IMR-90 (cell line): Measurements from ENCODE around the gene ISCA1. TPM values are rescaled to one million over a fixed set of nuclear protein-coding genes. Genes with fewer than 3 reads are reported as not detected.

Experiments used
- ATAC-seq: fragments of 200-7000 bp; cut with Tn5 transposase; 2 replicates; pipeline ENCODE4 v1.9.1; 2020; ENCODE audit warnings: low read depth, mild to moderate bottlenecking, moderate library complexity
- BruUV-seq: library from RNA; stranded (reverse); fragments of 400-500 nt; replicated peaks from 2 replicates; lab custom pipeline; 2021; lab: Mats Ljungman, UMichigan
- CTCF ChIA-PET: fragments of 300-600 bp; formaldehyde crosslinking; extraction: SDS; loops from one replicate; lab custom pipeline; 2021; ENCODE audit warnings: antibody characterized with exemption; lab: Yijun Ruan, JAX
- POLR2A ChIA-PET: fragments of 300-600 bp; sonication (Branson Sonifier 250); formaldehyde crosslinking; loops from one replicate; lab custom pipeline; 2022; ENCODE audit warnings: antibody characterized with exemption; ENCODE audit not compliant: unreplicated experiment; lab: Charles Lee
- DNase-seq: peaks from one replicate; pipeline ENCODE4 v3.0.0; 2013
- H2AFZ ChIP-seq: replicated peaks from 2 replicates; pipeline ENCODE3; 2013; ENCODE audit warnings: low read length, mild to moderate bottlenecking; ENCODE audit not compliant: poor library complexity
- H2AK5ac ChIP-seq: 2 replicates; pipeline ENCODE4 v1.6.1; 2013; ENCODE audit warnings: low read depth, low read length, inconsistent platforms
- H2AK9ac ChIP-seq: replicated peaks from 2 replicates; pipeline ENCODE3; 2013; ENCODE audit warnings: mild to moderate bottlenecking, low read depth, low read length, moderate library complexity; ENCODE audit not compliant: poor library complexity
- H2BK120ac ChIP-seq: 2 replicates; pipeline ENCODE4 v1.6.1; 2013; ENCODE audit warnings: low read depth, low read length, inconsistent platforms
- H2BK15ac ChIP-seq: 3 replicates; pipeline ENCODE4 v1.6.1; 2013; ENCODE audit warnings: low read depth, low read length, inconsistent platforms
- H2BK20ac ChIP-seq: 2 replicates; pipeline ENCODE4 v1.6.1; 2013; ENCODE audit warnings: low read depth, mild to moderate bottlenecking, inconsistent platforms, low read length, moderate library complexity
- H2BK5ac ChIP-seq: 2 replicates; pipeline ENCODE4 v1.6.1; 2013; ENCODE audit warnings: mild to moderate bottlenecking, low read depth, low read length, inconsistent platforms; ENCODE audit not compliant: poor library complexity, severe bottlenecking
- H3K14ac ChIP-seq: replicated peaks from 2 replicates; pipeline ENCODE4 v1.6.1; 2013; ENCODE audit warnings: low read depth, low read length, inconsistent platforms
- H3K18ac ChIP-seq: 2 replicates; pipeline ENCODE4 v1.6.1; 2013; ENCODE audit warnings: low read depth, low read length, control low read depth
- H3K23ac ChIP-seq: 2 replicates; pipeline ENCODE4 v1.6.1; 2013; ENCODE audit warnings: low read depth, low read length, inconsistent platforms
- H3K27ac ChIP-seq: 2 replicates; pipeline ENCODE4 v1.5.1; 2013; ENCODE audit warnings: mild to moderate bottlenecking, control low read depth, low read length; ENCODE audit not compliant: insufficient read depth
- H3K27me3 ChIP-seq: 2 replicates; pipeline ENCODE4 v1.6.1; 2013; ENCODE audit warnings: low read length; ENCODE audit not compliant: control insufficient read depth, insufficient read depth
- H3K36me3 ChIP-seq: 2 replicates; pipeline ENCODE4 v1.6.1; 2013; ENCODE audit warnings: low read length, mixed read lengths; ENCODE audit not compliant: control insufficient read depth, insufficient read depth
- H3K4ac ChIP-seq: 2 replicates; pipeline ENCODE4 v1.6.1; 2013; ENCODE audit warnings: low read depth, low read length, inconsistent platforms
- H3K4me1 ChIP-seq: 2 replicates; pipeline ENCODE4 v1.6.1; 2013; ENCODE audit warnings: low read length, mixed read lengths; ENCODE audit not compliant: control insufficient read depth, insufficient read depth
- H3K4me2 ChIP-seq: 2 replicates; pipeline ENCODE4 v1.6.1; 2013; ENCODE audit warnings: low read depth, mild to moderate bottlenecking, control low read depth, low read length, moderate library complexity
- H3K4me3 ChIP-seq: 2 replicates; pipeline ENCODE4 v1.5.1; 2013; ENCODE audit warnings: low read depth, mild to moderate bottlenecking, control low read depth, low read length, moderate library complexity; ENCODE audit not compliant: insufficient read depth
- H3K56ac ChIP-seq: 2 replicates; pipeline ENCODE4 v1.6.1; 2013; ENCODE audit warnings: low read length, inconsistent platforms; ENCODE audit not compliant: insufficient read depth; ENCODE audit errors: extremely low read depth
- H3K79me1 ChIP-seq, 2 experiments: 2 replicates each; pipeline ENCODE4 v1.6.1; 2013; ENCODE audit warnings: low read length in 2 of 2, inconsistent platforms in 1 of 2, low read depth in 1 of 2
- H3K9ac ChIP-seq: 2 replicates; pipeline ENCODE4 v1.6.1; 2013; ENCODE audit warnings: low read depth, low read length, control low read depth
- H3K9me1 ChIP-seq: 2 replicates; pipeline ENCODE4 v1.6.1; 2013; ENCODE audit warnings: low read length, inconsistent platforms; ENCODE audit not compliant: insufficient read depth
- H3K9me3 ChIP-seq: 2 replicates; pipeline ENCODE4 v1.6.1; 2013; ENCODE audit warnings: low read length; ENCODE audit not compliant: control insufficient read depth, insufficient read depth
- H4K20me1 ChIP-seq: 2 replicates; pipeline ENCODE4 v1.6.1; 2013; ENCODE audit warnings: low read length, inconsistent platforms; ENCODE audit not compliant: insufficient read depth
- H4K5ac ChIP-seq: 2 replicates; pipeline ENCODE4 v1.6.1; 2013; ENCODE audit warnings: mild to moderate bottlenecking, low read depth, low read length, control low read depth
- H4K8ac ChIP-seq, 2 experiments: 2 replicates each; pipeline ENCODE4 v1.6.1; 2013; ENCODE audit warnings: low read depth in 2 of 2, low read length in 2 of 2, control low read depth in 1 of 2, inconsistent platforms in 1 of 2
- H4K91ac ChIP-seq: 2 replicates; pipeline ENCODE4 v1.6.1; 2013; ENCODE audit warnings: low read depth, low read length, inconsistent platforms; ENCODE audit not compliant: insufficient read depth
- BHLHE40 ChIP-seq: fragments of 150-350 bp; IDR thresholded peaks from 2 replicates; pipeline ENCODE4 v1.6.1; 2016; ENCODE audit warnings: mild to moderate bottlenecking, low read depth, low read length
- CEBPB ChIP-seq: IDR thresholded peaks from 2 replicates; pipeline ENCODE4 v1.6.1; 2012; ENCODE audit warnings: low read depth, low read length, improper control_type of control experiment
- CHD1 ChIP-seq: IDR thresholded peaks from 2 replicates; pipeline ENCODE4 v1.6.1; 2012; ENCODE audit warnings: low read depth, low read length, improper control_type of control experiment
- CTCF ChIP-seq: conservative IDR thresholded peaks from 2 replicates; pipeline ENCODE4 v1.5.1; 2012; ENCODE audit warnings: mild to moderate bottlenecking, low read depth, low read length, improper control_type of control experiment
- ELK1 ChIP-seq: fragments of 150-350 bp; IDR thresholded peaks from 2 replicates; pipeline ENCODE4 v1.6.1; 2016; ENCODE audit warnings: low read depth, mild to moderate bottlenecking, low read length, moderate library complexity, borderline replicate concordance
- FOS ChIP-seq: fragments of 150-350 bp; IDR thresholded peaks from 2 replicates; pipeline ENCODE4 v1.6.1; 2016; ENCODE audit warnings: low read depth, low read length
- MAFK ChIP-seq: IDR thresholded peaks from 2 replicates; pipeline ENCODE4 v1.6.1; 2012; ENCODE audit warnings: low read depth, low read length, improper control_type of control experiment
- MAZ ChIP-seq: IDR thresholded peaks from 2 replicates; pipeline ENCODE4 v1.6.1; 2012; ENCODE audit warnings: low read depth, mild to moderate bottlenecking, low read length, improper control_type of control experiment, moderate library complexity, borderline replicate concordance
- MXI1 ChIP-seq: IDR thresholded peaks from 2 replicates; pipeline ENCODE4 v1.6.1; 2012; ENCODE audit warnings: low read depth, mild to moderate bottlenecking, low read length, moderate library complexity, borderline replicate concordance
- NFE2L2 ChIP-seq: fragments of 150-350 bp; IDR thresholded peaks from 2 replicates; pipeline ENCODE4 v1.6.1; 2016; ENCODE audit warnings: low read depth, mild to moderate bottlenecking, low read length
- POLR2A ChIP-seq: IDR thresholded peaks from 2 replicates; pipeline ENCODE4 v1.6.1; 2012; ENCODE audit warnings: mild to moderate bottlenecking, low read depth, low read length
- RAD21 ChIP-seq: IDR thresholded peaks from 2 replicates; pipeline ENCODE4 v1.6.1; 2012; ENCODE audit warnings: low read length, improper control_type of control experiment
- RCOR1 ChIP-seq: IDR thresholded peaks from 2 replicates; pipeline ENCODE4 v1.6.1; 2012; ENCODE audit warnings: mild to moderate bottlenecking, low read length, improper control_type of control experiment; ENCODE audit not compliant: insufficient replicate concordance
- RFX5 ChIP-seq: IDR thresholded peaks from 2 replicates; pipeline ENCODE4 v1.8.0; 2012; ENCODE audit warnings: low read depth, mild to moderate bottlenecking, low read length, moderate library complexity
- SMC3 ChIP-seq: fragments of 150-350 bp; IDR thresholded peaks from 2 replicates; pipeline ENCODE4 v1.6.1; 2016; ENCODE audit warnings: low read depth, mild to moderate bottlenecking, antibody characterized with exemption, low read length, moderate library complexity
- USF2 ChIP-seq: fragments of 150-350 bp; IDR thresholded peaks from 2 replicates; pipeline ENCODE4 v1.6.1; 2017; ENCODE audit warnings: mild to moderate bottlenecking, antibody characterized with exemption, low read length, low read depth
- WGBS, 2 experiments: methylation state at CpG; one replicate each; pipeline versions ENCODE4 v1.1.5 to v1.1.7; 2013; ENCODE audit warnings: missing lambda C conversion rate in 2 of 2; ENCODE audit not compliant: insufficient read length in 1 of 2; ENCODE audit errors: extremely low coverage in 2 of 2; 5-methylcytosine and 5-hydroxymethylcytosine counted together
- dilution Hi-C: fragments of 300-500 bp; cut with HindIII; formaldehyde crosslinking; loops from one replicate; pipeline ENCODE4 v1.14.3; 2018; ENCODE audit warnings: low sequenced_read_pairs; ENCODE audit not compliant: unreplicated experiment
- in situ Hi-C: fragments of 300-500 bp; cut with MboI; formaldehyde crosslinking; loops from 3 replicates; pipeline ENCODE4 v1.14.3; 2019; ENCODE audit warnings: low sequenced_read_pairs, inconsistent platforms, mixed read lengths
- intact Hi-C: fragments of 100-400 bp; cut with micrococcal nuclease; formaldehyde crosslinking; loops from 2 replicates; pipeline ENCODE4 v1.10.0; 2022
- polyA plus RNA-seq, 3 experiments: library from polyadenylated mRNA; depleted of rRNA; stranded (reverse); fragments of >200 nt; gene quantifications; 2 replicates each; pipeline ENCODE4 v1.2.3, GENCODE V29; 2012; ENCODE audit warnings: low replicate concordance in 1 of 3
- total RNA-seq: library from RNA; depleted of rRNA; stranded (reverse); fragments of >200 nt; gene quantifications from 2 replicates; pipeline ENCODE4 v1.2.3, GENCODE V29; 2012

The ISCA1 gene
- total and polyA plus RNA-seq, 2 of the 4 experiments (the other 2 are of a cell fraction), result 14.7 to 15.1 TPM

GRCh38 chr9:86242071-86242470 is 40.3 kb downstream of the ISCA1 start:
- no CpG with 5 or more reads among the region's 2 CpGs for WGBS, 2 experiments
- Histone ChIP-seq H3K27me3 (no peaks in the 10 kb centered on the region), H2BK120ac (no peak overlapping the region), H2AK9ac (no peak overlapping the region), H3K79me1 (no peaks in the 10 kb centered on the region), H4K91ac (no peak overlapping the region), H3K56ac (no peak overlapping the region), H3K36me3 (no peaks in the 10 kb centered on the region), H3K4me3 (no peak overlapping the region), H3K9ac (no peak overlapping the region), H3K9me1 (no peaks in the 10 kb centered on the region), H2BK15ac (no peak overlapping the region), H3K14ac (no peak overlapping the region), H4K5ac (no peak overlapping the region), H3K27ac (no peak overlapping the region), H3K4ac (no peak overlapping the region), H3K23ac (no peak overlapping the region), H4K8ac (no peak overlapping the region), H3K4me1 (no peaks in the 10 kb centered on the region; the same call in 1 of the 2 replicates), H2BK5ac (no peak overlapping the region), H4K20me1 (no peaks in the 10 kb centered on the region), H3K4me2 (no peak overlapping the region), H2AFZ (no peak overlapping the region), H3K18ac (no peak overlapping the region), H2AK5ac (no peak overlapping the region), H3K9me3 (no peaks in the 10 kb centered on the region), H2BK20ac (no peak overlapping the region)
- no TSS peak for BruUV-seq
- intact Hi-C loops, result loop anchor here (10.0 kb wide), 1 partner anchor 417 kb away; no protein-coding TSS in a partner anchor
- in situ Hi-C loops, result no loop called here
- dilution Hi-C loops, result no loop called here
- POLR2A ChIA-PET, result no interaction called here
- CTCF ChIA-PET, result interaction anchor here (0.5 kb wide), 1 partner anchor 175 kb away, joined by 3 read pairs; no protein-coding TSS in a partner anchor
- ATAC-seq (no peak), DNase-seq (no peak)
- TF ChIP-seq MAFK, result no peak
- no peak for TF ChIP-seq MXI1
- TF ChIP-seq SMC3, result no peak
- no peak for TF ChIP-seq RAD21
- TF ChIP-seq CEBPB, result no peak
- TF ChIP-seq POLR2A, result no peak
- no peak for TF ChIP-seq CHD1
- TF ChIP-seq CTCF, result no peak
- no peak for TF ChIP-seq RCOR1
- no peak for TF ChIP-seq FOS
- no peak for TF ChIP-seq BHLHE40
- TF ChIP-seq RFX5, result no peak
- no peak for TF ChIP-seq NFE2L2
- TF ChIP-seq USF2, result no peak
- TF ChIP-seq MAZ, result no peak
- no peak for TF ChIP-seq ELK1
